Ramos (cell line): Measurements from ENCODE around the gene PRDM16.

Source experiments
- in situ Hi-C: fragments of 300-500 bp; cut with MboI; formaldehyde crosslinking; loops from one replicate; pipeline ENCODE4 v1.14.3; 2022; ENCODE audit warnings: low sequenced_read_pairs; ENCODE audit not compliant: unreplicated experiment

The PRDM16 gene

DNA sequence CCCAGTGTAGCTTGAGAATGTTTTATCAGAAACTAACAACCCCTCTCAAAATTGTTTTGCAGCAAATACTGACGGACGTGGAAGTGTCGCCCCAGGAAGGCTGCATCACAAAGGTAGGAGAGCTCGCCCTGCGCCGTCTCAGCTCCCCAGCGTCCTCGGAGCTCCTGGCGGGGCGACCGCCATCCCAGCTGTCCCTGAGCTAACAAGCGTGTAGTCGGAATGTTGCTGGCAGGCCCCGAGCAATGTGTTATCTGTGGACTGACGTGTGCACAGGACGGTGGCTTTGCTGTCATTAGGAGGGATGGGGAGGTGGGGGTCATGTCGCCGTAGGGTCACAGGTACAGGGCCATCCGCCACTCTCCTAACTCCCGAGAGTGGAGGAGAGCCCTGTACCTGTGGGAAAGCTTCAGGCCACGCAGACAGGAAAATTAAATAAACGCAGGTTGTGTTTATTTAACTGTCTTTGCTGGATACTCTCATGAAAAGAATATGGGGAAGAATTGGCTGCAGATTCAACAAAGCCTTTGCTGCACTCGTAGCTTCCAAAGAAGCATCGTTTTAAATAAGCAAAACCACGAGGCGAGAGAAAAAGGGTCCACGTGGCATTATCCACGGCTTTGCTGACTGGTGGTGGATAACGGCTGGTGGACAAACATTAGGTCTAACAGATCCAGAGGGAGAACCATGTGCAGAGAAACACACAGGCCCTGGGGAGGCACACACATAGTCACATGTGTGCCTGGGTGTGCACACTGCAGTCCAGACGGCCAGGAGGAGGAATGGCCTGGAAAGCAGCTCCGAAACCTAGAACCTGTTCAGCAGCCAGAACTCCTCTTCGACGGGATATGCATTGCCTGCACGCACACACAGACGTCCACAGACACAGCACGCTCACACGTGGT, 175.3 kb downstream of the PRDM16 start:
- in situ Hi-C loops: no loop called here

DNA sequence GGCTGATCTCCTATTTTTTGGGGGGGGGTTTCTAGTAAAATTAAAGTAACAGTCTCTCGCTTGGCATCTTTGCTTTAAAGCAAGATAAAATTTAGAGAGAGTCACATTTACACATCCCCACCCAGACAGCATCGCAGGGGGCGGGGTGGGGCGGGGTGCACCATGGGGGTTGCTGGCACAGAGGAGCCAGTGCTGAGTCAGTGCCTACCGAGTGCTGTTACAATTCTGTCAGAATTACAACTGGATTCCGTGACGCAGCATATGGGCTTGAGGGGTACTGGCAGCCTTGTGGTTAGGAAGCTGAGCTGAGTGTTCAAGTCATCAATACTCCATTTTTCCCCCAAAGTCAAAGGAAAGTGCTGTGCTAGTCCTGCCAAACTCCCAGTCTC, 175.9 kb downstream of the PRDM16 start:
- in situ Hi-C loops: no loop called here

- in situ Hi-C loops: no loop called here
These were observed 176.3 kb downstream of the PRDM16 start for GRCh38 chr1:3245344-3245743.

GRCh38 chr1:3245768-3246167, 176.8 kb downstream of the PRDM16 start:
- in situ Hi-C loops: no loop called here

GRCh38 chr1:3246251-3246650, 177.2 kb downstream of the PRDM16 start:
- in situ Hi-C loops: no loop called here

- in situ Hi-C loops: no loop called here
These were observed 178.6 kb downstream of the PRDM16 start for GRCh38 chr1:3247521-3248121.

DNA sequence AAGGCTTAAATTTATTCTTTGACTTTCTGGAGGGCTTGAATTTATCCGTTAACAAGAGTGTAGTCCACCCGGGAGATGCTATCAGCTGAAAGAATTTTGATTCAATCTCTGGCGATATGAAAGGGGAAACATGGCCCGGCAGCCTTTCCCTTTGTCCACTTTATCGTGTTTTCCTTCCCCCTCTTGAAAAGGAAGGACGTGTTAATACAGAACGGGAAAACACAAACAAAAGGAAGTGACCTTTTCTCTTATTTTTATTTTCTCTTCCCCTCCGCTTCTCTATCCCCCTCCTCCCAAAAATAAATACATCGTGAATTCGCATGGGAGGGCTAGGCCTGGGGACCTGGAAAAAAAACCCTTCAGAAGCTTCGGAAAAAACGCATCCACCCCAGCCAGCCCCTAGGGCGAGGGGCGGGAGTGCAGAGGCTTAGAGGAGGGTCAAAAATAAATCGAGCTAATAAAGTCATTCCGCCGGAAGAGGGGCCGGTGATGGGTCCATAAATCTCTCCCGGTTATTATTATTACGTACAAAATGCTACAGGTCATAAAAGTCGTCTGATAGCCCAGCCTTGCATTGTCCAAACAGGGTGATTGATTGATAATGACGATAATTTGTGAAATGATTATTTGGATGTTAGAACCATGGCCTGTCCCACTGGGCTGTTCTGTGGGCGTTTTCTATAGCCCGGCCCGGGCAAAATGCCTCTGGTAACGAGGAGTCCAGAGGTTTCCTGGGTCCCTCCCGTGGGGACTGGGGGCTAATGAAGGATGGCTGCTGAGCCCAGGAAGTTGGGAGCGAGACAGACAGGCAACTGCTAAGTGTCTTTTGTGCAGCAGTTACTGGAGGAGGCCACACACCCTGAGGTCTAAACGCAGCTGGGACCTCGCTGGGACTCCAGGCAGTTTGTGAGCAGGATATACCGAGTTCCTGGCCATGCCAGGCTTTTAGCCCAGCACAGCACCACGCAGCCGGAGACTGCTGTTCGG, 179.4 kb downstream of the PRDM16 start:
- in situ Hi-C loops: no loop called here

- in situ Hi-C loops: no loop called here
These were observed 180.2 kb downstream of the PRDM16 start for GRCh38 chr1:3249231-3249630.

DNA sequence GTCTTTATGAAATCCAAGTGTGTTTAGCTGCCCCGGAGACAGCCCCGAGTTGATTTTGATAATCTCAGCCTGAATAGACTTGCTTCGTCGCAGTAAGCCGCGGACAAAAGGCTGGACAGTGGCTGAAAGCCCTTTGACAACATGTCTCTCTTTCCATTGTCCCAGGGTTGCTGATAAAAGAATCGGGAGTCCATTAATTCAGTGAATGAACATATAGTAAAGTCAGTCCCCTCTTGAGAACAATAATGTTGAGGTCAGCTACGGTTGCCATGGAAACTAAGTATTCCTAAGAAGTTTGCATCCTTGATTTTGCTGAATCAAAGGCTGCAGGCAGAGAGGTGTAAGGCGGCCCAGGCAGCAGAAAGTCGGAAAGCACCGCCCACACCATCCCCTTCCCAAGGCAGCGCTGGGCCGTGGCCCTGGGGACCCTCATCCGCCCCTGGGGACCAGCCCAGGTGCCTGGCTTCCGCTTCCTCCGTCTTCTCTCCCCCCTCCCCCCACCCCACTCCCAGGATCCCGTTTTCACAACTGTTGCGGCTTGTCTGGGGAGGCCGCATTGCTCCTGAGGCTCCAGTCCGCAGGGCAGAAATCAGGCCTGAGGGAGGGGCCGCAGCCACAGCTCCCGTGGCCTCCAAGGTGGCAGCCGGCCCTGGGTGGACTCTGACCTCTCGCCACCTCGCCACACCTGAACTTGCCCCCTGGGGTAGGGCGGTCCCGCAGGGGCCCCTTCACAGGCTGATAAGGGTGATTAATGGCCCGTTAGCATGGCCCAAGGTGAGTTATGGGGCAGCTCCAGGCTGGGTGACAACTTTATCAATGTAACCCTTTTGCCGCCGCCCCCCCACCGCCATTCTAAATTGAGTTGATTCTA, 180.9 kb downstream of the PRDM16 start:
- in situ Hi-C loops: no loop called here

DNA sequence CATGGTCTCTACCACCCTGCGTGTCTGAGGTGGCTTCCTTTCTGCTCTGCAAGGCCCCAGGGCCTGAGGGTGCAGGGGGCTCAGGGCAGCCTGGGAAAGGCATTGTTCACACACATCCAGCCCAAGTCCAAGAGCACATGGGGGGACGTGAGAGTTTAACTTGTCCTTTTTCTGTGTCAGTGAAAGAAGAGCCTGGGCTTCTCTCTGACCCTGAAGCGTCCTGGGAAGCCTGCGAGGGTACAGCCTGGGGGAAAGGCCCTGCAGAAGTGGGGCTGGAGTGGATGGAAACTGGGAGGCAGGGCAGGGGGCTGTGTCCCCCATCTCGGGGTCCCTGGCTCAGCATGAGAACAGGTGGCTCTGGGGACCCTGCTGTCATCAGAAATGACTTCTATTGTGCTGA, 181.6 kb downstream of the PRDM16 start:
- in situ Hi-C loops: no loop called here

DNA sequence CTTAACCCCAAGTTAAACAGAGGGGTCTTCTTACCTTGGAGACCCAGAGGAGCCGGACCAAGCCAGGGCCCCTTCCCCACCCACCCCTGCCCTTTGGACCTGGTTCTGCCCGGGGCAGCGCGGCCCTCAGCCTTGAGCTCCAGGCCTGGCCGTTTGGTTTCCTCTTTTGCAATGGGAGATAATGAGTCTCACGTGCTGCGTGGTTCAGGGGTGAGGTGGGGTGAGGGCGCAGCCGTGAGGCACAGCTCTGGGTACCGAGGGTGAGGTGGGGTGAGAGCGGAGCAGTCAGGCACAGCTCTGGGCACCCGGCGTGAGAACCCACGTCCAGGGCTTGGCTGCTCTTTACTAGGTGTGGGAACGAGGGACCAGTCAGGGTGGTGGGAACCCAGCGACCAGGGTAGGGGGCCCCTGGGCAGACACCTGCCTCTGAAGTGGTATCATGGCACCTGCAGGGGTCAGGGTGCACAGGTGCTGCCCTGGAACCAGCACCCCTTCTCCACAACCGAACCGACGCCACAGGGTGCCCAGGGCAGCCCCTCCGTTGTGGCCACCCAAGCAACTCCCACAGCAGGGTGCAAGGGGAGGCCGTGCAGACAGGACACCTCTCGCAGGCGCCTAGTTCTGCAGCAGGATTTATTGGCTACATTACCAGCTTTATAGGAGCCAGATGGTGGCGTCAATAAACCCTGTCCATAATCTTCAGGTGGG, 182.2 kb downstream of the PRDM16 start:
- in situ Hi-C loops: no loop called here

DNA sequence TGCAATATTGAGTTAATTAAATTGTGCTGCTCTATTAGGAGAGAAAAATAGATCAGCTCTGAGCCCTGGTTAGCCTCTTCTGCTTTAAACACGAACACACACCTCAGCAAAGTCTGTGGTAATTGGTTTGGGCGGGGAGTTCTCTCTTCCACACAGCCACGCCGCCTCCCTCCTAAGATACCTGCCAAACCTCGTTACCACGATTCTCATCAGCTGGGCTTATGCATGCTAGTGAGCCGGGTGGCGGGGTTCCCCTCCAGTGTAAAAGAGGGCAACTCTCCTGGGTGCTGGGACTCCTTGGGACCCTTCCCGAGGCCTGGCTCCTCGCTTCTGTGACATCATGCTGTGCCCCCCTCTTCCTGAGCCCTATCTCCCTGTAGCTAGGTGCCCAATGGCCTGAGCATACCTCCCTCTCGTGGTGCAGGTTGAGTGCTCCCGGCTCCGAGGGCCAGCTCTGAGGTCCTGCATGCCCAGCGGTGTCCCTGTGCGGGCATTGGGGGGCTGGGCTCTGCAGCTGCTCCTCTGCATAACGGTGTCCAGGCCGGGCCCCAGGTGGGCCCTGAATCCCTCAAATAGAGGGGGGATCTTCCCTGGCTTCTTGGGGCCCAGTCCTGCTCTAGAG, 182.9 kb downstream of the PRDM16 start:
- in situ Hi-C loops: no loop called here

GRCh38 chr1:3255680-3256079, 186.7 kb downstream of the PRDM16 start:
- in situ Hi-C loops: no loop called here

GRCh38 chr1:3257788-3258187, 188.8 kb downstream of the PRDM16 start:
- in situ Hi-C loops: no loop called here

DNA sequence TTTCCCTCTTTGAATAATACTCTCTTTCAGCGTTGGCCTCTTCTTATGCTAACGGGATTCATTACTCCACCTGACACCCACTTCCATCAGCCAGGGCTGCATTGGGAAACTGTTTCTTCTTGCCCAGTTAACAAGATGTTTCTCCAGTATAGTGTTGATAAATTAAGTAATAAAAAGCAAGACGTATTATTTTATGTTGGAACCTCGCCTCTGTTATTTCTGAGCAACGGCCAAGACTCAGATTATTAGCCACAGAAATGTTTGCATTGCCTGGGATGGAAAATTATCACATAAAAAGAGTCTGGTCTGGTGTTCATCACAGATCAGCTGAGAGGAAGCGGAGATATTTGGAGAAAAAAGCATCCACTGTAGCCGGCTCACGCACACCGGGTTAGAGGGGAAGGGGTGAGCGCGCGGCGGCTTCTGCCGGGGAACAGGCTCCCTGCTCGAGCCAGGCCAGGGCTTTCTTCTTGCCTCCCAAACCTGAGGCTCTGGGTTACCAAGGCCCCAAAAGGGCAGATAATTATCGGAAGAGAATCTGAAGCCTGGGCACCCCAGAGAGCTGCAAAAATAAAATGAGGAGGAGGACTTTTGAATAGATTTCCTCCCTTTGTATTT, 189.5 kb downstream of the PRDM16 start:
- in situ Hi-C loops: no loop called here

GRCh38 chr1:3259020-3259419, 190.0 kb downstream of the PRDM16 start:
- in situ Hi-C loops: no loop called here

GRCh38 chr1:3261007-3261968, 192.3 kb downstream of the PRDM16 start:
- in situ Hi-C loops: no loop called here
